Sigmoid colon (tissue), 7 donors: ENCODE data around the gene EHMT1. TPM values are rescaled to one million over a fixed set of nuclear protein-coding genes. Genes with fewer than 3 reads are reported as not detected.
"Not testable (repeated sequence)": the region's sequence is repeated elsewhere in the genome, so short reads cannot be mapped to it uniquely, and the experiment has no call there.

Source experiments
- DNase-seq: peaks from one replicate; pipeline ENCODE4 v3.0.0-alpha.2; 2019
- H3K27ac ChIP-seq, 4 donors: fragments of 200-600 bp; sonication (generic); one replicate each; pipeline ENCODE4 v1.5.1; 2016 to 2019; ENCODE audit warnings: mild to moderate bottlenecking in 1 of 4
- H3K27me3 ChIP-seq, 3 donors: fragments of 200-600 bp; sonication (generic); one replicate each; pipeline ENCODE4 v1.5.1; 2019; ENCODE audit warnings: mild to moderate bottlenecking in 1 of 3
- H3K36me3 ChIP-seq, 4 donors: fragments of 200-600 bp; sonication (generic); one replicate each; pipeline ENCODE4 v1.5.1; 2016 to 2019
- H3K4me1 ChIP-seq, 4 donors: fragments of 200-600 bp; sonication (generic); one replicate each; pipeline ENCODE4 v1.5.1; 2017 to 2019
- H3K4me3 ChIP-seq, 4 donors: fragments of 200-600 bp; sonication (generic); one replicate each; pipeline ENCODE4 v1.5.1; 2017 to 2019; ENCODE audit warnings: mild to moderate bottlenecking in 2 of 4, moderate library complexity in 1 of 4
- H3K9me3 ChIP-seq, 4 donors: fragments of 200-600 bp in 3 of 4; sonication (generic) in 3 of 4; one replicate each; pipeline versions ENCODE4 v1.5.1 to v1.6.1; 2013 to 2019
- CTCF ChIP-seq, 4 experiments: fragments of 450-650 bp in 3 of 4; fragments of 200-600 bp in 1 of 4; IDR thresholded peaks; one replicate each; pipeline ENCODE4 v1.5.1; 2016 to 2019; ENCODE audit warnings: antibody characterized with exemption in 4 of 4, mild to moderate bottlenecking in 3 of 4, moderate library complexity in 2 of 4
- EP300 ChIP-seq, 4 donors: sonication (generic); formaldehyde crosslinking; IDR thresholded peaks; one replicate each; pipeline ENCODE4 v1.6.1; 2017; ENCODE audit warnings: antibody characterized with exemption in 4 of 4
- POLR2A ChIP-seq, 2 donors: fragments of 450-650 bp; IDR thresholded peaks; one replicate each; pipeline ENCODE4 v1.6.1; 2016; ENCODE audit warnings: antibody characterized with exemption in 2 of 2, mild to moderate bottlenecking in 2 of 2, moderate library complexity in 2 of 2
- POLR2AphosphoS5 ChIP-seq, 4 donors: sonication (generic); formaldehyde crosslinking; IDR thresholded peaks; one replicate each; pipeline ENCODE4 v1.6.1; 2017; ENCODE audit warnings: antibody characterized with exemption in 4 of 4
- WGBS, 2 donors: extraction: QIAGEN DNeasy Blood & Tissue Kit; methylation state at CpG; one replicate each; pipeline ENCODE4 v1.1.7; 2013; 5-methylcytosine and 5-hydroxymethylcytosine counted together
- intact Hi-C: fragments of 100-400 bp; cut with DNase I; formaldehyde crosslinking; loops from one replicate; pipeline ENCODE4 v1.15.1; 2023
- polyA plus RNA-seq, 3 donors: library from polyadenylated mRNA; stranded (reverse); fragments of 200-250 nt; gene quantifications; one replicate each; pipeline ENCODE4 v1.2.3, GENCODE V29; 2013
- total RNA-seq, 4 donors: library from RNA; depleted of rRNA; stranded (reverse); fragments of >200 nt; gene quantifications; one replicate each; pipeline ENCODE4 v1.1.0, GENCODE V29; 2016
- donor health status: healthy with polysubstance abuse.
- donor health status: Bipolar disorder and iron deficiency.
- donor health status: healthy.

The EHMT1 gene
- total and polyA plus RNA-seq, 7 donors = 19.2 to 91.4 (median 60.4) TPM

GRCh38 chr9:137880160-137880975 is 261.6 kb downstream of the EHMT1 start:
- no peak for DNase-seq
- 75 to 86% methylated on average over 16 of the region's 16 CpGs for WGBS, 2 donors
- intact Hi-C loops = no loop called here
- peaks cover 0 to 11% (median 7%) of the 10 kb centered on the region in 4 donors for H3K4me1 ChIP-seq
- no peak overlapping the region for H3K4me3 ChIP-seq
- no peaks in the 10 kb centered on the region for H3K9me3 ChIP-seq
- no peak overlapping the region for H3K27ac ChIP-seq
- H3K36me3 ChIP-seq = no peaks in the 10 kb centered on the region
- H3K27me3 ChIP-seq = peaks cover 18 to 49% (median 34%) of the 10 kb centered on the region in 3 donors
- TF ChIP-seq POLR2A (IDR thresholded peaks at IDR 0.05) = no peak
- no peak for TF ChIP-seq EP300 (IDR thresholded peaks at IDR 0.05)
- TF ChIP-seq POLR2AphosphoS5 (IDR thresholded peaks at IDR 0.05) = no peak
- TF ChIP-seq CTCF (IDR thresholded peaks at IDR 0.05) = no peak

GRCh38 chr9:137880976-137881530 is 262.2 kb downstream of the EHMT1 start:
- no peak for DNase-seq
- H3K27ac ChIP-seq = no peak overlapping the region
- H3K4me3 ChIP-seq = no peak overlapping the region
- no peaks in the 10 kb centered on the region for H3K36me3 ChIP-seq
- peaks cover 18 to 42% (median 27%) of the 10 kb centered on the region in 3 donors for H3K27me3 ChIP-seq
- intact Hi-C loops = no loop called here
- WGBS, 2 donors = 74 to 84% methylated on average over 10 of the region's 10 CpGs
- no peaks in the 10 kb centered on the region for H3K9me3 ChIP-seq
- peaks cover 0 to 11% (median 7%) of the 10 kb centered on the region in 4 donors for H3K4me1 ChIP-seq
- no peak for TF ChIP-seq CTCF (IDR thresholded peaks at IDR 0.05)
- TF ChIP-seq POLR2A (IDR thresholded peaks at IDR 0.05) = no peak
- no peak for TF ChIP-seq EP300 (IDR thresholded peaks at IDR 0.05)
- no peak for TF ChIP-seq POLR2AphosphoS5 (IDR thresholded peaks at IDR 0.05)

GRCh38 chr9:137881591-137882505 is 263.0 kb downstream of the EHMT1 start:
- H3K9me3 ChIP-seq = no peaks in the 10 kb centered on the region
- no peak for DNase-seq
- H3K4me3 ChIP-seq = no peak overlapping the region
- H3K27me3 ChIP-seq = peaks cover 17 to 34% (median 19%) of the 10 kb centered on the region in 3 donors
- intact Hi-C loops = no loop called here
- TF ChIP-seq EP300 (IDR thresholded peaks at IDR 0.05) = no peak
- no peak for TF ChIP-seq CTCF (IDR thresholded peaks at IDR 0.05)
- no peak for TF ChIP-seq POLR2A (IDR thresholded peaks at IDR 0.05)
- no peak for TF ChIP-seq POLR2AphosphoS5 (IDR thresholded peaks at IDR 0.05)
- no peak overlapping the region for H3K27ac ChIP-seq
- H3K36me3 ChIP-seq = no peaks in the 10 kb centered on the region
- WGBS, 2 donors = 54 to 77% methylated on average over 19 of the region's 19 CpGs
- peaks cover 0 to 11% (median 7%) of the 10 kb centered on the region in 4 donors for H3K4me1 ChIP-seq

- 86 to 89% methylated on average over 10 of the region's 10 CpGs for WGBS, 2 donors
- H3K36me3 ChIP-seq = no peaks in the 10 kb centered on the region
- no peak for TF ChIP-seq POLR2AphosphoS5 (IDR thresholded peaks at IDR 0.05)
- no peak for TF ChIP-seq CTCF (IDR thresholded peaks at IDR 0.05)
- TF ChIP-seq POLR2A (IDR thresholded peaks at IDR 0.05) = no peak
- no peak for TF ChIP-seq EP300 (IDR thresholded peaks at IDR 0.05)
- H3K27ac ChIP-seq = no peak overlapping the region
- H3K4me1 ChIP-seq = peaks cover 0 to 11% (median 7%) of the 10 kb centered on the region in 4 donors
- no peak for DNase-seq
- intact Hi-C loops = no loop called here
- no peak overlapping the region for H3K4me3 ChIP-seq
- no peaks in the 10 kb centered on the region for H3K9me3 ChIP-seq
- peaks cover 12 to 28% (median 14%) of the 10 kb centered on the region in 3 donors for H3K27me3 ChIP-seq
These were observed 263.7 kb downstream of the EHMT1 start for GRCh38 chr9:137882506-137882821.

GRCh38 chr9:137883977-137884376 is 265.2 kb downstream of the EHMT1 start:
- H3K9me3 ChIP-seq, H3K4me3 ChIP-seq, DNase-seq, H3K36me3 ChIP-seq, H3K27ac ChIP-seq, H3K4me1 ChIP-seq, intact Hi-C loops: not testable (repeated sequence)
- peaks cover 2 to 17% (median 4%) of the 10 kb centered on the region in 3 donors for H3K27me3 ChIP-seq
- 88 to 94% methylated on average over 3 to 4 of the region's 6 CpGs for WGBS, 2 donors

- H3K36me3 ChIP-seq = not testable (repeated sequence)
- 15 to 31% methylated on average over 5 to 6 of the region's 7 CpGs for WGBS, 2 donors
These were observed 265.7 kb downstream of the EHMT1 start for GRCh38 chr9:137884547-137884946.

GRCh38 chr9:137885121-137885520 is 266.3 kb downstream of the EHMT1 start:
- intact Hi-C loops, H3K36me3 ChIP-seq, H3K27ac ChIP-seq, DNase-seq, H3K9me3 ChIP-seq, H3K4me3 ChIP-seq, H3K27me3 ChIP-seq, H3K4me1 ChIP-seq: not testable (repeated sequence)
- WGBS, 2 donors = 73 to 92% methylated on average over 10 of the region's 12 CpGs

More at GRCh38 chr9:137884547-137884946, 265.7 kb downstream of the EHMT1 start:
- peaks cover 0 to 11% (median 0%) of the 10 kb centered on the region in 3 donors for H3K27me3 ChIP-seq
- H3K27ac ChIP-seq, H3K4me1 ChIP-seq, intact Hi-C loops, H3K4me3 ChIP-seq, DNase-seq, H3K9me3 ChIP-seq: not testable (repeated sequence)
